ENCODE data around the gene PRR35.

- no peak for TF ChIP-seq POLR2A (IDR thresholded peaks at IDR 0.05; ENCODE audit: low read depth, low read length)
- TF ChIP-seq MAX (IDR thresholded peaks at IDR 0.05; ENCODE audit: insufficient read depth, insufficient read length), result no peak
- no peak for TF ChIP-seq CTCF (IDR thresholded peaks at IDR 0.05; ENCODE audit: extremely low read depth in 1 of 2, insufficient read depth in 1 of 2, low read depth in 1 of 2, low read length in 2 of 2)
- TF ChIP-seq EZH2 (IDR thresholded peaks at IDR 0.05; ENCODE audit: borderline replicate concordance, low read depth, low read length, severe bottlenecking), result no peak
Measured at GRCh38 chr16:556474-557173, 3.6 kb upstream of the PRR35 start.

Data from endothelial cell of umbilical vein (primary cell).